ENCODE results near the gene AP4M1.

GRCh38 chr7:100153708-100154535, 52.5 kb downstream of the AP4M1 start:
- TF ChIP-seq POLR2AphosphoS5 (IDR thresholded peaks at IDR 0.05) (no peak), POLR2A (IDR thresholded peaks at IDR 0.05; ENCODE audit: low read depth) (no peak)
